ENCODE data around the gene MAML2.

DNA sequence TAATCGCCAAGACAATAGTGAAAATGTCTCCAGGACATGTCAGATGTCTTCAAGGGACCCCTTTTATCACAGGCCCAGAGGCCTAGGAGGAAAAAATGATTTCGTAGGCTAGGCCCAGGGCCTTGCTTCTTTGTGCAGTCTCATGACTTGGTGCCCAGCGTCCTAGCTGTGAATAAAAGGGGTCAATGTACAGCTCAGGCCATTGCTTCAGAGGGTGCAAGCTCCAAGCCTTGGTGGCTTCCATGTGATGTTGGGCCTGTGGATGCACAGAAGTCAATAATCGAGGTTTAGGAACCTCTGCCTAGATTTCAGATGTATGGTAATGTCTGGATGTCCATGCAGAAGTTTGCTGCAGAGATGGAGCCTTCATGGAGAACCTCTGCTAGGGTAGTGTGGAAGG, 398.4 kb downstream of the MAML2 start:
- no peak for TF ChIP-seq POLR2A (IDR thresholded peaks at IDR 0.05)
- TF ChIP-seq, protein P1, sequence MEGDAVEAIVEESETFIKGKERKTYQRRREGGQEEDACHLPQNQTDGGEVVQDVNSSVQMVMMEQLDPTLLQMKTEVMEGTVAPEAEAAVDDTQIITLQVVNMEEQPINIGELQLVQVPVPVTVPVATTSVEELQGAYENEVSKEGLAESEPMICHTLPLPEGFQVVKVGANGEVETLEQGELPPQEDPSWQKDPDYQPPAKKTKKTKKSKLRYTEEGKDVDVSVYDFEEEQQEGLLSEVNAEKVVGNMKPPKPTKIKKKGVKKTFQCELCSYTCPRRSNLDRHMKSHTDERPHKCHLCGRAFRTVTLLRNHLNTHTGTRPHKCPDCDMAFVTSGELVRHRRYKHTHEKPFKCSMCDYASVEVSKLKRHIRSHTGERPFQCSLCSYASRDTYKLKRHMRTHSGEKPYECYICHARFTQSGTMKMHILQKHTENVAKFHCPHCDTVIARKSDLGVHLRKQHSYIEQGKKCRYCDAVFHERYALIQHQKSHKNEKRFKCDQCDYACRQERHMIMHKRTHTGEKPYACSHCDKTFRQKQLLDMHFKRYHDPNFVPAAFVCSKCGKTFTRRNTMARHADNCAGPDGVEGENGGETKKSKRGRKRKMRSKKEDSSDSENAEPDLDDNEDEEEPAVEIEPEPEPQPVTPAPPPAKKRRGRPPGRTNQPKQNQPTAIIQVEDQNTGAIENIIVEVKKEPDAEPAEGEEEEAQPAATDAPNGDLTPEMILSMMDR (IDR thresholded peaks at IDR 0.05): no peak
